ENCODE results near the gene EPHB2.

The EPHB2 gene

GRCh38 chr1:22921452-22922126 is 210.9 kb downstream of the EPHB2 start:
- no peak for DNase-seq (ENCODE audit: extremely low read depth, low read depth)
- no peak for TF ChIP-seq CTCF (IDR thresholded peaks at IDR 0.05; ENCODE audit: low read depth, low read length)

- no peak for DNase-seq (ENCODE audit: extremely low read depth, low read depth)
- no peak for TF ChIP-seq CTCF (IDR thresholded peaks at IDR 0.05; ENCODE audit: low read depth, low read length)
Observed at GRCh38 chr1:22922640-22923039, 212.0 kb downstream of the EPHB2 start.

GRCh38 chr1:22925111-22925510 is 214.5 kb downstream of the EPHB2 start:
- TF ChIP-seq CTCF (IDR thresholded peaks at IDR 0.05; ENCODE audit: low read depth, low read length): no peak
- no peak for DNase-seq (ENCODE audit: extremely low read depth, low read depth)

GRCh38 chr1:22930240-22930912 is 219.7 kb downstream of the EPHB2 start:
- TF ChIP-seq CTCF (IDR thresholded peaks at IDR 0.05; ENCODE audit: low read depth, low read length): peak; percentile 87
- DNase-seq (ENCODE audit: extremely low read depth, low read depth): peak; percentile 4

- no peak for DNase-seq (ENCODE audit: extremely low read depth, low read depth)
- no peak for TF ChIP-seq CTCF (IDR thresholded peaks at IDR 0.05; ENCODE audit: low read depth, low read length)
Observed at GRCh38 chr1:22932803-22933470, 222.3 kb downstream of the EPHB2 start.

- TF ChIP-seq CTCF (IDR thresholded peaks at IDR 0.05; ENCODE audit: low read depth, low read length): no peak
- no peak for DNase-seq (ENCODE audit: extremely low read depth, low read depth)
Observed at GRCh38 chr1:22935433-22935832, 224.8 kb downstream of the EPHB2 start.

- no peak for TF ChIP-seq CTCF (IDR thresholded peaks at IDR 0.05; ENCODE audit: low read depth, low read length)
- no peak for DNase-seq (ENCODE audit: extremely low read depth, low read depth)
Observed at GRCh38 chr1:22936681-22937080, 226.0 kb downstream of the EPHB2 start.
